ENCODE data around the gene IARS1. TPM values are rescaled to one million over a fixed set of nuclear protein-coding genes. Genes with fewer than 3 reads are reported as not detected.

Gene IARS1
- total and polyA plus RNA-seq, 10 of the 15 experiments (the other 5 are each of a cell fraction or from before 2014, with no cell fraction given), result 71.0 to 227 (median 153) TPM

DNA sequence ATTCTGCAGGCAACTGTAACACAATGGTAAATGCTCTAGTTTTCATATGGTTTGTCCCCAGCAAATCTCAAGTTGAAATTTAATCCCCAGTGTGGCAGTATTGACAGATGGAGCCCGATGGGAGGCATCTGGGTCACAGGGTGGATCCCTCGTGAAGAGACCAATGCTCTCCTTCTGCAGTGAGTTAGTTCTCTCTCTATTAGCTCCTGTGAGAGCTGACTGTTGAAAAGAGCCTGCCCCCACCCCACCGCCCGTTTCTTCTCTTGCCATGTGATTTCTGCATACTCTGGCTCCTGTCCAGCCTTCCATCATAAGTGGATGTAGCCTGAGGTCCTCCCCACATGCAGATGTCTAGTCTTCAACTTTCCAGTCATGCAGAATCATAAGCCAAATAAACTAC is 27.0 kb downstream of the IARS1 start:
- Histone ChIP-seq H3K79me2 (ENCODE audit: control insufficient read depth, insufficient read depth, low read length) (no peaks in the 10 kb centered on the region), H3K9me3 (replicated peaks; ENCODE audit: control insufficient read depth, insufficient read depth, low read length) (no peaks in the 10 kb centered on the region), H3K36me3 (ENCODE audit: control insufficient read depth in 2 of 2, insufficient read depth in 2 of 2, low read length in 1 of 2) (peaks cover 30 to 42% of the 10 kb centered on the region in 2 experiments), H3K27ac (ENCODE audit: control insufficient read depth, insufficient read depth) (no peak overlapping the region), H3K4me3 (no peak overlapping the region), H3K27me3 (replicated peaks in 1 of 2; ENCODE audit: control insufficient read depth in 2 of 2, insufficient read depth in 2 of 2, low read length in 1 of 2) (no peaks in the 10 kb centered on the region), H3K4me2 (ENCODE audit: control insufficient read depth, insufficient read depth) (no peak overlapping the region), H3K4me1 (ENCODE audit: control insufficient read depth, insufficient read depth, low read length) (no peaks in the 10 kb centered on the region), H4K20me1 (ENCODE audit: control insufficient read depth, insufficient read depth) (no peaks in the 10 kb centered on the region), H3K9ac (ENCODE audit: control insufficient read depth, insufficient read depth, low read length) (no peak overlapping the region), H2AFZ (ENCODE audit: control insufficient read depth, low read depth, low read length) (no peak overlapping the region)
- intact Hi-C loops (cut with micrococcal nuclease; ENCODE audit: unreplicated experiment) (no loop called here), in situ Hi-C loops (cut with MboI) (no loop called here)
- ChIA-PET SMC1A (ENCODE audit: uncharacterized antibody, unreplicated experiment) (interaction anchor here (1.1 to 1.5 kb wide), 3 partner anchors 15 to 41 kb away, joined by 3 read pairs; no protein-coding TSS in a partner anchor), RAD21 (ENCODE audit: unreplicated experiment) (interaction anchor here (2.2 kb wide), 1 partner anchor 126 kb away, joined by 8 read pairs; no protein-coding TSS in a partner anchor), CTCF (interaction anchor here (1.0 to 1.4 kb wide), 2 partner anchors 11 to 20 kb away, joined by 3 to 5 read pairs; no protein-coding TSS in a partner anchor), POLR2A (no interaction called here)
- ATAC-seq, result no peak
- 98% methylated on average over 4 of the region's 4 CpGs for WGBS (ENCODE audit: insufficient coverage, insufficient replicate concordance, low lambda C conversion rate, missing lambda C conversion rate)
- BruUV-seq (replicated peaks), result no TSS peak
- FAIRE-seq, result no peak
- DNase-seq (ENCODE audit: low read depth, low spot score), result no peak
- TF ChIP-seq, protein P1, sequence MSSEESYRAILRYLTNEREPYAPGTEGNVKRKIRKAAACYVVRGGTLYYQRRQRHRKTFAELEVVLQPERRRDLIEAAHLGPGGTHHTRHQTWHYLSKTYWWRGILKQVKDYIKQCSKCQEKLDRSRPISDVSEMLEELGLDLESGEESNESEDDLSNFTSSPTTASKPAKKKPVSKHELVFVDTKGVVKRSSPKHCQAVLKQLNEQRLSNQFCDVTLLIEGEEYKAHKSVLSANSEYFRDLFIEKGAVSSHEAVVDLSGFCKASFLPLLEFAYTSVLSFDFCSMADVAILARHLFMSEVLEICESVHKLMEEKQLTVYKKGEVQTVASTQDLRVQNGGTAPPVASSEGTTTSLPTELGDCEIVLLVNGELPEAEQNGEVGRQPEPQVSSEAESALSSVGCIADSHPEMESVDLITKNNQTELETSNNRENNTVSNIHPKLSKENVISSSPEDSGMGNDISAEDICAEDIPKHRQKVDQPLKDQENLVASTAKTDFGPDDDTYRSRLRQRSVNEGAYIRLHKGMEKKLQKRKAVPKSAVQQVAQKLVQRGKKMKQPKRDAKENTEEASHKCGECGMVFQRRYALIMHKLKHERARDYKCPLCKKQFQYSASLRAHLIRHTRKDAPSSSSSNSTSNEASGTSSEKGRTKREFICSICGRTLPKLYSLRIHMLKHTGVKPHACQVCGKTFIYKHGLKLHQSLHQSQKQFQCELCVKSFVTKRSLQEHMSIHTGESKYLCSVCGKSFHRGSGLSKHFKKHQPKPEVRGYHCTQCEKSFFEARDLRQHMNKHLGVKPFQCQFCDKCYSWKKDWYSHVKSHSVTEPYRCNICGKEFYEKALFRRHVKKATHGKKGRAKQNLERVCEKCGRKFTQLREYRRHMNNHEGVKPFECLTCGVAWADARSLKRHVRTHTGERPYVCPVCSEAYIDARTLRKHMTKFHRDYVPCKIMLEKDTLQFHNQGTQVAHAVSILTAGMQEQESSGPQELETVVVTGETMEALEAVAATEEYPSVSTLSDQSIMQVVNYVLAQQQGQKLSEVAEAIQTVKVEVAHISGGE (CRISPR knock-in tag; IDR thresholded peaks at IDR 0.05), result no peak
- TF ChIP-seq ZNF592 (IDR thresholded peaks at IDR 0.05) (no peak), ZBED1 (IDR thresholded peaks at IDR 0.05; ENCODE audit: borderline replicate concordance) (no peak)
- TF ChIP-seq, protein P2, sequence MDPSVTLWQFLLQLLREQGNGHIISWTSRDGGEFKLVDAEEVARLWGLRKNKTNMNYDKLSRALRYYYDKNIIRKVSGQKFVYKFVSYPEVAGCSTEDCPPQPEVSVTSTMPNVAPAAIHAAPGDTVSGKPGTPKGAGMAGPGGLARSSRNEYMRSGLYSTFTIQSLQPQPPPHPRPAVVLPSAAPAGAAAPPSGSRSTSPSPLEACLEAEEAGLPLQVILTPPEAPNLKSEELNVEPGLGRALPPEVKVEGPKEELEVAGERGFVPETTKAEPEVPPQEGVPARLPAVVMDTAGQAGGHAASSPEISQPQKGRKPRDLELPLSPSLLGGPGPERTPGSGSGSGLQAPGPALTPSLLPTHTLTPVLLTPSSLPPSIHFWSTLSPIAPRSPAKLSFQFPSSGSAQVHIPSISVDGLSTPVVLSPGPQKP (IDR thresholded peaks at IDR 0.05; ENCODE audit: low read depth, low read length), result no peak
